Measurements from ENCODE around the gene OR2A14. TPM values are rescaled to one million over a fixed set of nuclear protein-coding genes. Genes with fewer than 3 reads are reported as not detected.

Gene OR2A14
- total and polyA plus RNA-seq, 2 of the 4 experiments (the other 2 are of a cell fraction): not detected

DNA sequence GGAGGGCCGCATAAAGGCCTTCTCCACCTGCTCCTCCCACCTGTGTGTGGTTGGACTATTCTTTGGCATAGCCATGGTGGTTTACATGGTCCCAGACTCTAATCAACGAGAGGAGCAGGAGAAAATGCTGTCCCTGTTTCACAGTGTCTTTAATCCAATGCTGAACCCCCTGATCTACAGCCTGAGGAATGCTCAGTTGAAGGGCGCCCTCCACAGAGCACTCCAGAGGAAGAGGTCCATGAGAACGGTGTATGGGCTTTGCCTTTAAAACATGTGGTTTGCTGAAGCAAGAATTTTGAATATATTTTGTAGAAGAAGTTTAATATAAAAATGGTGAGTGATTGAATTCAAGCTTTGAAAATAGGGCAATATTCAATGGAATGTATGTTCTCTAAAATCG lies 12.7 kb upstream of the OR2A14 start:
- H4K8ac ChIP-seq (ENCODE audit: low read depth in 2 of 2, low read length in 2 of 2): no peak overlapping the region
- POLR2A ChIA-PET (ENCODE audit: unreplicated experiment): no interaction called here

More for the DNA sequence above, 12.7 kb upstream of the OR2A14 start:
- H2AFZ ChIP-seq (replicated peaks; ENCODE audit: low read length, poor library complexity): no peak overlapping the region
- no peak overlapping the region for H3K4me2 ChIP-seq (ENCODE audit: low read depth, low read length)
- H3K4me1 ChIP-seq (ENCODE audit: control insufficient read depth, insufficient read depth, low read length): no peaks in the 10 kb centered on the region
- no peak overlapping the region for H3K4ac ChIP-seq (ENCODE audit: low read depth, low read length)
- no peaks in the 10 kb centered on the region for H3K79me1 ChIP-seq (ENCODE audit: low read depth in 1 of 2, low read length in 2 of 2)
- H3K9me1 ChIP-seq (ENCODE audit: insufficient read depth, low read length): no peaks in the 10 kb centered on the region
- DNase-seq (no peak), ATAC-seq (ENCODE audit: low read depth) (no peak)
- H2BK5ac ChIP-seq (ENCODE audit: low read depth, low read length, poor library complexity, severe bottlenecking): no peak overlapping the region
- no peak overlapping the region for H4K5ac ChIP-seq (ENCODE audit: low read depth, low read length)
- in situ Hi-C loops (cut with MboI; ENCODE audit: low sequenced_read_pairs): no loop called here
- no peak overlapping the region for H2BK20ac ChIP-seq (ENCODE audit: low read depth, low read length)
- no peak overlapping the region for H2AK5ac ChIP-seq (ENCODE audit: low read depth, low read length)
- no TSS peak for BruUV-seq (replicated peaks)
- no peak overlapping the region for H2BK120ac ChIP-seq (ENCODE audit: low read depth, low read length)
- H2BK15ac ChIP-seq (ENCODE audit: low read depth, low read length): no peak overlapping the region
- no peak overlapping the region for H3K14ac ChIP-seq (replicated peaks; ENCODE audit: low read depth, low read length)
- CTCF ChIA-PET: no interaction called here
- H4K91ac ChIP-seq (ENCODE audit: insufficient read depth, low read depth, low read length): no peak overlapping the region
- no peak overlapping the region for H3K18ac ChIP-seq (ENCODE audit: low read depth, low read length)
- H3K4me3 ChIP-seq (ENCODE audit: insufficient read depth, low read depth, low read length): no peak overlapping the region
- H3K27me3 ChIP-seq (ENCODE audit: control insufficient read depth, insufficient read depth, low read length): no peaks in the 10 kb centered on the region
- no peaks in the 10 kb centered on the region for H3K36me3 ChIP-seq (ENCODE audit: control insufficient read depth, insufficient read depth, low read length)
- H3K23ac ChIP-seq (ENCODE audit: low read depth, low read length): no peak overlapping the region
- intact Hi-C loops (cut with micrococcal nuclease): no loop called here
- 59% methylated on average over 2 of the region's 5 CpGs; no CpG with 5 or more reads in 1 of the 2 experiments for WGBS, 2 experiments (ENCODE audit: extremely low coverage in 2 of 2, insufficient read length in 1 of 2)
- no peak for TF ChIP-seq NFE2L2 (IDR thresholded peaks at IDR 0.05; ENCODE audit: low read depth, low read length)
- TF ChIP-seq, protein P1, sequence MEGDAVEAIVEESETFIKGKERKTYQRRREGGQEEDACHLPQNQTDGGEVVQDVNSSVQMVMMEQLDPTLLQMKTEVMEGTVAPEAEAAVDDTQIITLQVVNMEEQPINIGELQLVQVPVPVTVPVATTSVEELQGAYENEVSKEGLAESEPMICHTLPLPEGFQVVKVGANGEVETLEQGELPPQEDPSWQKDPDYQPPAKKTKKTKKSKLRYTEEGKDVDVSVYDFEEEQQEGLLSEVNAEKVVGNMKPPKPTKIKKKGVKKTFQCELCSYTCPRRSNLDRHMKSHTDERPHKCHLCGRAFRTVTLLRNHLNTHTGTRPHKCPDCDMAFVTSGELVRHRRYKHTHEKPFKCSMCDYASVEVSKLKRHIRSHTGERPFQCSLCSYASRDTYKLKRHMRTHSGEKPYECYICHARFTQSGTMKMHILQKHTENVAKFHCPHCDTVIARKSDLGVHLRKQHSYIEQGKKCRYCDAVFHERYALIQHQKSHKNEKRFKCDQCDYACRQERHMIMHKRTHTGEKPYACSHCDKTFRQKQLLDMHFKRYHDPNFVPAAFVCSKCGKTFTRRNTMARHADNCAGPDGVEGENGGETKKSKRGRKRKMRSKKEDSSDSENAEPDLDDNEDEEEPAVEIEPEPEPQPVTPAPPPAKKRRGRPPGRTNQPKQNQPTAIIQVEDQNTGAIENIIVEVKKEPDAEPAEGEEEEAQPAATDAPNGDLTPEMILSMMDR (conservative IDR thresholded peaks at IDR 0.05; ENCODE audit: low read depth, low read length): no peak
- TF ChIP-seq CHD1 (IDR thresholded peaks at IDR 0.05; ENCODE audit: low read depth, low read length): no peak
- no peak for TF ChIP-seq ELK1 (IDR thresholded peaks at IDR 0.05; ENCODE audit: borderline replicate concordance, low read depth, low read length)
- TF ChIP-seq RCOR1 (IDR thresholded peaks at IDR 0.05; ENCODE audit: insufficient replicate concordance, low read length): no peak
- TF ChIP-seq RAD21 (IDR thresholded peaks at IDR 0.05; ENCODE audit: low read length): no peak
- no peak for TF ChIP-seq MXI1 (IDR thresholded peaks at IDR 0.05; ENCODE audit: borderline replicate concordance, low read depth, low read length)
- TF ChIP-seq SMC3 (IDR thresholded peaks at IDR 0.05; ENCODE audit: low read depth, low read length): no peak
- TF ChIP-seq BHLHE40 (IDR thresholded peaks at IDR 0.05; ENCODE audit: low read depth, low read length): no peak
- TF ChIP-seq USF2 (IDR thresholded peaks at IDR 0.05; ENCODE audit: low read depth, low read length): no peak
- no peak for TF ChIP-seq MAZ (IDR thresholded peaks at IDR 0.05; ENCODE audit: borderline replicate concordance, low read depth, low read length)
- TF ChIP-seq CEBPB (IDR thresholded peaks at IDR 0.05; ENCODE audit: low read depth, low read length): no peak
- TF ChIP-seq MAFK (IDR thresholded peaks at IDR 0.05; ENCODE audit: low read depth, low read length): no peak
- TF ChIP-seq RFX5 (IDR thresholded peaks at IDR 0.05; ENCODE audit: low read depth, low read length): no peak
- TF ChIP-seq FOS (IDR thresholded peaks at IDR 0.05; ENCODE audit: low read depth, low read length): no peak
- TF ChIP-seq POLR2A (IDR thresholded peaks at IDR 0.05; ENCODE audit: low read depth, low read length): no peak
- H4K20me1 ChIP-seq (ENCODE audit: insufficient read depth, low read length): no peaks in the 10 kb centered on the region
- H3K9ac ChIP-seq (ENCODE audit: low read depth, low read length): no peak overlapping the region
- no peak overlapping the region for H3K56ac ChIP-seq (ENCODE audit: extremely low read depth, insufficient read depth, low read length)
- no peak overlapping the region for H3K27ac ChIP-seq (ENCODE audit: insufficient read depth, low read length)
- dilution Hi-C loops (cut with HindIII; ENCODE audit: low sequenced_read_pairs, unreplicated experiment): no loop called here
- no peaks in the 10 kb centered on the region for H3K9me3 ChIP-seq (ENCODE audit: control insufficient read depth, insufficient read depth, low read length)
- no peak overlapping the region for H2AK9ac ChIP-seq (replicated peaks; ENCODE audit: low read depth, low read length, poor library complexity)
